Left lung (tissue), 10 donors: Measurements from ENCODE around the gene C1orf226. TPM values are rescaled to one million over a fixed set of nuclear protein-coding genes. Genes with fewer than 3 reads are reported as not detected.
A peak's percentile ranks its signal among the peaks of the same experiment; 100 is the strongest.

Experiments
- ATAC-seq: fragments of 200-7000 bp; cut with Tn5 transposase; one replicate; pipeline ENCODE4 v1.9.1; 2020; ENCODE audit warnings: moderate library complexity
- DNase-seq, 4 donors: peaks; one replicate each; pipeline ENCODE4 v3.0.0-alpha.2; 2013 to 2020
- H3K27ac ChIP-seq, 2 donors: fragments of 200-600 bp; sonication (generic) in 1 of 2; one replicate each; pipeline versions ENCODE4 v1.5.0 to v1.8.0; 2020 to 2021
- H3K27me3 ChIP-seq, 2 donors: fragments of 200-600 bp; sonication (generic) in 1 of 2; one replicate each; pipeline versions ENCODE4 v1.5.0 to v1.8.0; 2020 to 2021
- H3K36me3 ChIP-seq, 2 donors: fragments of 200-600 bp; sonication (generic) in 1 of 2; one replicate each; pipeline versions ENCODE4 v1.5.0 to v1.8.0; 2020 to 2021
- H3K4me1 ChIP-seq, 2 donors: fragments of 200-600 bp; one replicate each; pipeline ENCODE4 v1.8.0; 2021
- H3K4me3 ChIP-seq, 2 donors: fragments of 200-600 bp; sonication (generic) in 1 of 2; one replicate each; pipeline versions ENCODE4 v1.5.0 to v1.8.0; 2020 to 2021; ENCODE audit warnings: mild to moderate bottlenecking in 1 of 2
- H3K9me3 ChIP-seq, 2 donors: fragments of 200-600 bp; sonication (generic) in 1 of 2; one replicate each; pipeline versions ENCODE4 v1.5.0 to v1.8.0; 2020 to 2021
- CTCF ChIP-seq, 2 donors: fragments of 200-600 bp; sonication (generic) in 1 of 2; IDR thresholded peaks; one replicate each; pipeline versions ENCODE4 v1.5.0 to v1.8.0; 2021; ENCODE audit warnings: antibody characterized with exemption in 2 of 2
- intact Hi-C, 2 donors: fragments of 100-400 bp; cut with DNase I; formaldehyde crosslinking; loops; one replicate each; pipeline versions ENCODE4 v1.11.2 to v1.14.2; 2022
- polyA plus RNA-seq, 6 donors: library from polyadenylated mRNA; unstranded; fragments of 120-200 nt; gene quantifications; one replicate each; pipeline ENCODE4 v1.2.1, GENCODE V29; 2013; ENCODE audit not compliant: insufficient read length in 6 of 6
- total RNA-seq, 2 donors: library from RNA; stranded (reverse); fragmentation: NEBNext Ultra II Directional; extraction: Animal tissue kit (Norgen Biotek cat#: 25700); gene quantifications; one replicate each; pipeline ENCODE4 v1.2.1, GENCODE V29; 2021
- donor health status: DM: no; HTN: yes; CAD: no.
- donor health status: DM: no; HTN: no; CAD: no.

The C1orf226 gene
- total and polyA plus RNA-seq, 8 donors = 4.0 to 8.5 (median 5.0) TPM

- no peak for TF ChIP-seq CTCF (IDR thresholded peaks at IDR 0.05)
- Histone ChIP-seq H3K27me3 (no peaks in the 10 kb centered on the region), H3K27ac (no peak overlapping the region), H3K4me1 (no peaks in the 10 kb centered on the region), H3K36me3 (no peaks in the 10 kb centered on the region), H3K9me3 (no peaks in the 10 kb centered on the region), H3K4me3 (no peak overlapping the region)
- DNase-seq (no peak), ATAC-seq (no peak)
- intact Hi-C loops = no loop called here
Measured at GRCh38 chr1:162353078-162353477, 28.4 kb upstream of the C1orf226 start.

GRCh38 chr1:162353702-162354101 lies 27.8 kb upstream of the C1orf226 start:
- DNase-seq (no peak), ATAC-seq (no peak)
- no peak for TF ChIP-seq CTCF (IDR thresholded peaks at IDR 0.05)
- H3K36me3 ChIP-seq = no peaks in the 10 kb centered on the region
- intact Hi-C loops = no loop called here
- H3K4me1 ChIP-seq = no peaks in the 10 kb centered on the region
- no peaks in the 10 kb centered on the region for H3K27me3 ChIP-seq
- H3K9me3 ChIP-seq = no peaks in the 10 kb centered on the region
- H3K27ac ChIP-seq = no peak overlapping the region
- H3K4me3 ChIP-seq = no peak overlapping the region

GRCh38 chr1:162357681-162358266 lies 23.8 kb upstream of the C1orf226 start:
- intact Hi-C loops = no loop called here
- no peaks in the 10 kb centered on the region for H3K4me1 ChIP-seq
- no peaks in the 10 kb centered on the region for H3K27me3 ChIP-seq
- no peaks in the 10 kb centered on the region for H3K36me3 ChIP-seq
- H3K4me3 ChIP-seq = no peak overlapping the region
- H3K9me3 ChIP-seq = no peaks in the 10 kb centered on the region
- peak; percentile 85 for ATAC-seq
- peak in 1 of 4 donors; percentile 10 for DNase-seq
- TF ChIP-seq CTCF (IDR thresholded peaks at IDR 0.05) = peak; percentile 31 to 50
- H3K27ac ChIP-seq = no peak overlapping the region

- Histone ChIP-seq H3K4me3 (no peak overlapping the region), H3K4me1 (no peaks in the 10 kb centered on the region), H3K36me3 (no peaks in the 10 kb centered on the region), H3K9me3 (no peaks in the 10 kb centered on the region), H3K27ac (no peak overlapping the region), H3K27me3 (no peaks in the 10 kb centered on the region)
- ATAC-seq (no peak), DNase-seq (no peak)
- intact Hi-C loops = no loop called here
- no peak for TF ChIP-seq CTCF (IDR thresholded peaks at IDR 0.05)
Measured at GRCh38 chr1:162358928-162359327, 22.6 kb upstream of the C1orf226 start.

GRCh38 chr1:162359523-162360236 lies 21.8 kb upstream of the C1orf226 start:
- ATAC-seq = no peak
- H3K27ac ChIP-seq = no peak overlapping the region
- no peaks in the 10 kb centered on the region for H3K9me3 ChIP-seq
- H3K4me3 ChIP-seq = no peak overlapping the region
- no peaks in the 10 kb centered on the region for H3K36me3 ChIP-seq
- no peak for DNase-seq
- no peaks in the 10 kb centered on the region for H3K4me1 ChIP-seq
- intact Hi-C loops = no loop called here
- no peak for TF ChIP-seq CTCF (IDR thresholded peaks at IDR 0.05)
- H3K27me3 ChIP-seq = no peaks in the 10 kb centered on the region
